ENCODE results near the gene SAV1.

Gene SAV1

GRCh38 chr14:50605766-50606165 is 62.3 kb downstream of the SAV1 start:
- no peaks in the 10 kb centered on the region for H3K9me3 Mint-ChIP-seq
- no peak overlapping the region for H3K27ac Mint-ChIP-seq
- ATAC-seq: no peak
- no peaks in the 10 kb centered on the region for H3K27me3 Mint-ChIP-seq
- H3K4me3 Mint-ChIP-seq: no peak overlapping the region
- H3K4me1 Mint-ChIP-seq: no peaks in the 10 kb centered on the region
- H3K36me3 Mint-ChIP-seq: no peaks in the 10 kb centered on the region

DNA sequence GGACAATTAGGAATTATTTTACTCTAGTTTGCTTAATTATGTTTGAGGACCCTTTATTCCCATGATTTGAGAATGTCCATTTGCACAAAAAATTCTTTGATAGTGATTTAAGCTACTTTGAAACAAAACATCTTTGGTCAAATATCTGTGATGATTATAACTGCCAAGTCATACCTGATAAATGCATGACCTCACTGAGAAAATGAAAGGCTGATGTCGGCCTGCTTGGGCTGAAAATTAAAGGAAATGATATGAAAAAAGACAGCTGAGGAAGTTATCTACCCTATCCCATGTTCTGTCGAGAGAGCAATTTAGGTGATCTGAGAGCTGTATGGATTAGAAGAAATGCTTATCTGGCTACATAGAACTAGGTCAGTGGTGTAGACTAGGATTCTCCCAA is 64.5 kb downstream of the SAV1 start:
- H3K27ac Mint-ChIP-seq: no peak overlapping the region
- no peak for ATAC-seq
- no peaks in the 10 kb centered on the region for H3K9me3 Mint-ChIP-seq
- H3K27me3 Mint-ChIP-seq: no peaks in the 10 kb centered on the region
- no peaks in the 10 kb centered on the region for H3K4me1 Mint-ChIP-seq
- no peaks in the 10 kb centered on the region for H3K36me3 Mint-ChIP-seq
- H3K4me3 Mint-ChIP-seq: no peak overlapping the region

DNA sequence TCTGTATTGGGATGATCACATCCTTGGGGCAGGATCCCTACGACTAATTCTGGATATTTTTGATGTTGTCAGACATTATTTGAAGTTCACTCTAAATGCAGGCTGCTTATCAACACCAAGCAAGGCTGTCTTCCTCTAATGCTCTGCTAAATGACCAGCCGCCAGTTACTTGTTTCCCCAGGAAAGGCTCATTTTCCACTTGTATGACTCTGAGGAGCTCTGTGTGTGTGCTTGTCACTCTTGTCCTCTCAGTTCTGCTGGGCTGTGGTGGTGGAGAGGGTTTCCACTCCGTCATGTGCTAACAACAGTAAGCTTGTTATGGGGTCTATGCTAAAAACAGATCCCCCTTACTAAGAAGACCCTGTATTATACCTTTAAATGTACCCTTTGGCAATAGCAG is 66.1 kb downstream of the SAV1 start:
- no peak overlapping the region for H3K4me3 Mint-ChIP-seq
- ATAC-seq: no peak
- no peaks in the 10 kb centered on the region for H3K9me3 Mint-ChIP-seq
- H3K27me3 Mint-ChIP-seq: no peaks in the 10 kb centered on the region
- H3K36me3 Mint-ChIP-seq: no peaks in the 10 kb centered on the region
- H3K4me1 Mint-ChIP-seq: no peaks in the 10 kb centered on the region
- no peak overlapping the region for H3K27ac Mint-ChIP-seq

GRCh38 chr14:50601394-50601793 is 66.7 kb downstream of the SAV1 start:
- Mint-ChIP-seq H3K27me3 (no peaks in the 10 kb centered on the region), H3K4me3 (no peak overlapping the region), H3K27ac (no peak overlapping the region), H3K36me3 (no peaks in the 10 kb centered on the region), H3K9me3 (no peaks in the 10 kb centered on the region), H3K4me1 (no peaks in the 10 kb centered on the region)
- ATAC-seq: no peak

- Mint-ChIP-seq H3K4me3 (no peak overlapping the region), H3K36me3 (no peaks in the 10 kb centered on the region), H3K27ac (no peak overlapping the region), H3K4me1 (no peaks in the 10 kb centered on the region), H3K27me3 (no peaks in the 10 kb centered on the region), H3K9me3 (no peaks in the 10 kb centered on the region)
- no peak for ATAC-seq
These were observed 67.3 kb downstream of the SAV1 start for GRCh38 chr14:50600849-50601248.

DNA sequence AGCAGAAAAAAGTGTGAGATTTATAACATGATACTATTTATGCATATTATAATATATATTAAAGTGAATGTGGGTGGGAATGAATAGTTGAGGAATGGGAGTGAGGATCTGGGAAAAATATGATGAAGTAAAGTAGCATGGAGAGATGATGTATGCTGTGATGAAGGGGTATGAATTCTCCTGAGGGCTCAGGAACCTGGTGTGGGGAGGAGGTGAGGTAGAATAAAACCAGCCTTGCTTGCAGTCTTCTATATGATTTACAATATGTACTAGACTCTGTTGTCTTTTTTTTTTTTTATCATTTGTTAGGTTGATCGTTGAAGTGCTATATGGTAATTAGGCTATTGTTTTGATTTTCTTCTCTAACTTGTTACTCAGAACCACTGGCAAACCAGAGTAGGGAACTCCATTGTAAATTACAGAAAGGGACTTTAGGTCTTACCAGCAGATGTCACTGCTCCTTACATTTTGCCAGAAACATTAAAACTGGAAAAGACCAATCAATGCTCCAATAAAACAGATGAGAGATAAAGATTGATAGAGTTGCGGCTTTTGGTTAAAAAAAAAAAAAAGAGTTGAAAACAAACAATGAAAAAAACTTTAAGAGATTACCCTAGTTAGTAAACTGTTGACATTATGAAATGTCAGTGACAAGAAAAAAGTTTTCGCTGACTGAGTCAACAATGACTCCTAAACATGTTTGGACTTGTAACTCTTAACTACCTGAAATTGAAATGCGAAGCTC is 68.2 kb downstream of the SAV1 start:
- Mint-ChIP-seq H3K4me1 (no peaks in the 10 kb centered on the region), H3K4me3 (no peak overlapping the region), H3K27me3 (no peaks in the 10 kb centered on the region), H3K36me3 (no peaks in the 10 kb centered on the region), H3K27ac (no peak overlapping the region), H3K9me3 (no peaks in the 10 kb centered on the region)
- peak; percentile 50 for ATAC-seq

GRCh38 chr14:50598765-50599164 is 69.3 kb downstream of the SAV1 start:
- H3K9me3 Mint-ChIP-seq: no peaks in the 10 kb centered on the region
- no peaks in the 10 kb centered on the region for H3K27me3 Mint-ChIP-seq
- H3K36me3 Mint-ChIP-seq: no peaks in the 10 kb centered on the region
- H3K27ac Mint-ChIP-seq: no peak overlapping the region
- no peak for ATAC-seq
- no peak overlapping the region for H3K4me3 Mint-ChIP-seq
- no peaks in the 10 kb centered on the region for H3K4me1 Mint-ChIP-seq

DNA sequence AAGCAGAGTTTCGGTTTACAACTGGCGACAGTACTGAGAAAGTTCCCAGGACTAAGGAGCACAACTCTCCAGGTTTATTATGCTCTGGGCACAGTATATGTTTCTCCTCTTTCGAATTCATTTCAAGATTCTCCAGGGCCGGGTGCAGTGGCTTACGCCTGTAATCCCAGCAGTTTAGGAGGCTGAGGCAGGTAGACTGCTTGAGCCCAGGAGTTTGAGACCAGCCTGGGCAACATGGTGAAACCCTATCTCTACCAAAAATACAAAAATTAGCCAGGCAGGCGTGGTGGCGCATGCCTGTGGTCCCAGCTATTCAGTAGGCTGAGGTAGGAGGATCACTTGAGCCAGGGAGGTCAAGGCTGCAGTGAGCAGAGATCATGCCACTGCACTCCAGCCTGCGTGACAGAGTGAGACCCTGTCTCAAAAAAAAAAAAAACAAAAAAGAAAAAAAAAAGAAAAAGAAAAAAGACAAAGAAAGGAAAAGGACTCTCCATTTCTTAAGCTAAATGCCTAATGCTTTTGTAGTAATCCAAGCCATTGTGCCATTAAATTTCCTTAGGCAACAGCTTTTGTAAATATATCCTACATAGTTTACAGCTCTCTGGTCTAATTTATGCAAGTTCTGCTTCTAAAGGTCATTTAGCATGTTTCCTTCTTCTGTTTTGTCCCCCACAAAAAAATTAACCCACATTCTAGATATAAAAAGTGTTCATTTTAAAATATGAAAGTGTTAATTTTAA is 73.4 kb downstream of the SAV1 start:
- Mint-ChIP-seq H3K9me3 (no peaks in the 10 kb centered on the region), H3K4me3 (no peak overlapping the region), H3K27me3 (no peaks in the 10 kb centered on the region), H3K36me3 (peaks cover 11% of the 10 kb centered on the region), H3K27ac (no peak overlapping the region), H3K4me1 (no peaks in the 10 kb centered on the region)
- no peak for ATAC-seq

DNA sequence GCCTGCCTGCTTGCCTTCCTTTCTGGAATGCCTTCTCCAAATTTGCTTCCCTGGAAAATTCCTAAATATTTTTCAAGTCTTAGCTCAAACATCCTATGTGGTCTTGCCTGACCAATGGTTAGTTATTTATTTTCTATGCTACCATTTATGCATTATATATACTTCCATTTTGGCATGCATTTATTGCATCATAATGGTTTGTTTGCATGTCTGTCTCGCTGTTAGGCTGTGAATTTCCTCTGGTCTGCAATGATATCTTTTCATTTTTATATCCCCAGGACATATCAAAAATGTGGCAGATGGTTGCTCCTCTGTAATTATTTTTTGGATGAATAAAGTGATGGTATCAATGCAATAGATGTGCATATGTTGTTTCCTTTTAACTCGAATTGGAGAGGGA is 77.6 kb downstream of the SAV1 start:
- H3K27me3 Mint-ChIP-seq: no peaks in the 10 kb centered on the region
- no peak overlapping the region for H3K4me3 Mint-ChIP-seq
- ATAC-seq: no peak
- H3K36me3 Mint-ChIP-seq: peaks cover 11% of the 10 kb centered on the region
- no peak overlapping the region for H3K27ac Mint-ChIP-seq
- H3K9me3 Mint-ChIP-seq: no peaks in the 10 kb centered on the region
- H3K4me1 Mint-ChIP-seq: no peaks in the 10 kb centered on the region
